GM19324 (cell line): ENCODE results near the gene TBX10.
"Not testable (repeated sequence)": the region's sequence is repeated elsewhere in the genome, so short reads cannot be mapped to it uniquely, and the experiment has no call there.

ENCODE experiments used
- ATAC-seq: cut with Tn5 transposase; IDR thresholded peaks from one replicate; pipeline ENCODE4 v1.9.1; 2021; ENCODE audit warnings: mild to moderate bottlenecking, moderate library complexity; ENCODE audit not compliant: unreplicated experiment, low FRiP score

Gene TBX10

DNA sequence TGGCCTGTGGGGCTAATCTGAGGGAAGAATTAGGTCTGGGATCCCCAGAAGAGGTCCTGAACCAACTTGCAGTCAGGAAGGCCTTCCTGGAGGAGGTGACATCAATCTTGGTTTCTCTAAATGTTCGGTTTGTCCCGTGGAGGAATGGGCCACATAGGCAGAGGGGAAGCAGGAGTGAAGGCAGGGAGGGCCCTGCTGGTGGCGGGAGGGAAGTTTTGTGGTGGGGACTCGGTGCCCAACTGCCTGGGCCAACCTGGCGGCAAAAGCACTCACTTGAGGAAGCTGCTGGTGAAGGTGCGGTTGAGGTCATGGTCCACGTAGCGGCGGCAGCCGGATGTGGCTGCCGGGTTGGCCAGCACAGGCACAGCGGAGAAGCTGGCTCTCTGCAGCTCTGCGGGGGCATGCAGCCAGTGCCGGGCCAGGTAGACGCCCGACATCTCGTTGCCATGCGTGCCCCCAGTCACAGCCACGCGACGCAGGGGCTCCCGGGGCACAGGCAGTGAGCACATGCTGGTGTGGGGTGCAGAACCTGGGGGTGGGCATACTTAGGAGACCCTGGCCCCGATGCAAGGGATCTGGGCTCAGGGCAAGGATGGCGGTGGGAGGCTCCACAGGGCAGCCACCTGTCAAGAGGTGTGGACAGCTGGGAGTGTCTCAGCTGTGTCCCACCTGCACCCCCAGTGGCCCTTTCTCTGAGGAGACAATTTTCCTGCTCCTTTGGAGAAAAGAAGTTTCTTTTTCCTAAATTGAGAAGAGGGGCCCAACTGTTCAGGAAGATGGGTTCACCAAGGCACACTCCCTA, 7.2 kb upstream of the TBX10 start:
- no peak for ATAC-seq

DNA sequence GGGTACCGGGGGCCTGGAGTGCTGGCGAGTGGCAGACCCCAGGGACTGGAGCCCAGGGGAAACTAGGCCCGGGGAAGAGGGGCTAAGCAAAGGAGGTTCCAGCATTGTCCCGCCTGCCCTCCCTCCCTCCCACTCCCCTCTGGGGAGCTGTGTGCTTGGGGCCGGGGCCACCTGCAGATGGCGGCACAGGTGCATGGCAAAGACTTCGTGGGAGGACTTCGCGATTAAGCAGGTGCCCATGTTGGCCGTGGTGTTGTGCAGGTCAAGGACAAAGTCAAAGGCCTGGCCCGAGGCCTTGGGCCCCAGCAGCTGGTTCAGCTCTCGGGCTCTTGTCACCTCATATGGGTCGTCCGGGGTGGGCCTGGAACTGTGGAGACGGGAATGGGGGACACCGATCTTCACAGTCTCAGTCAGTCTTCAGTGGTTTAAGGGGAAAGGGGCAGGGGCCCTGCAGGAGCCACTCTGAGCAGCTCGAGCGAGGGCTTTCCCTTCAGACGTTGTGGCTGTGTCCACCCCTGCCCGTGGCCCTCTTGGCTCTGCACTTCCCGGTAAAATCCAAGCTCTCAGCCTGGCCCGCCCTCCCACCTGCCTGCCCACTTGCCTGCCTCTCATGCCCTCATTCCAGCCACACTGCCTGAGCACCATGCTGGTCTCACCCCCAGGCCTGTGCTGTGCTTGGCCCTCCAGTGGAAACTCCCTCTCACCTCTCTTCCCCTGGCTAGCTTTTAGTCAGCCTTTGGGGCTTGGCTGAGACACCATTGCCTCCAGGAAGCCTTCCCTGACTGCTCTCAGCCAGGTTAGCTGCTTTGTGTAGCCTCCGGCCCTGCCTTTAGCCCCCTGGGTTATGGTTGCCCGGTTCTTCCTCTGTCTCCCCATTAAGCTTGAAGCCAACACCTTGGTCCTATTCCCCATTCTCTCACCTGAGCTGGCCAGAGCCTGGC, 6.2 kb upstream of the TBX10 start:
- no peak for ATAC-seq

DNA sequence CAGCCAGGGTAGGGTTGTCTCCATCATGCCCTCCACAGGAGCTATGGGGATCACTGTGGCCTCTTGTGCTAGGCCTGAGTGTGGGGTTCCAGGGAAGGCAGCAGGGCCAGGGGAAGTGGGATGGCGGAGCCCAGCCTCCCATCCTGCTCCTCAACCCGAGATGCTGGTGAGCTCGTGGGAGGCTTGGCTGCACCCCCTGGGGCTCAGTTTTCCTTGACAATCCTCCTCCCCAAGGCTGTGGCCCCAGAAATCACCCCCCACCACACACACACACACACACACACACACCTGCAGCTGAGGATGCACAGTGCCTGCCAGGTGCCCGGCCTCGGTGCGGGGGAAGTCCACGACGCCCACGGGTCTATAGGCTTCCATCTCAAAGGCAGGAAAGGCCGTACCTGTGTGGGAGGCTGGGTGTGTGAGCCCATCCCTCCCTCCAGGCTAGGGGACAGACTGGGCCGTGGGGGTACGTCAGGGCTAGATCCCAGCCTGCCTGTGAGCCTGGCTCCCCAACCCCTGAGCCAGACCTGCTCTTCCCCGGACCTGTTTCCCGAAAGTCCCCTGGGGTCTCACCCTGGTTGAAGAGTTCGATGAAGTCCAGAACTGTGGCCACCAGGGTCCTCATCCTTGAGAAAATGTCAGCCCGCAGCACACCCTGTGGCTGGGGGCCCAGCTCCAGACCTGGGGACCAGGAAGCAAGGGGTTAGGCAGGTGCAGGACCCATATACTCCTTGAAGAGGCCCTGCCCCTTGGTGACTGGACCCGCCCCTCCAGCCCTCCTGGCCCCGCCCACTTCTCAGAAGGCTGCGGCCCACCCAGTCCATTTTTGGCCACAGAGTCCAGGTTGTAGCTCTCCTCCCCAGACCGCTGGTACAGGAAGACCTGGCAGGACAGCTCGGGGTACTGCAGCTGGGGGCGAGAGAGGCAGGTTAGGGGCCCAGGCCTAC, 5.2 kb upstream of the TBX10 start:
- ATAC-seq = no peak

DNA sequence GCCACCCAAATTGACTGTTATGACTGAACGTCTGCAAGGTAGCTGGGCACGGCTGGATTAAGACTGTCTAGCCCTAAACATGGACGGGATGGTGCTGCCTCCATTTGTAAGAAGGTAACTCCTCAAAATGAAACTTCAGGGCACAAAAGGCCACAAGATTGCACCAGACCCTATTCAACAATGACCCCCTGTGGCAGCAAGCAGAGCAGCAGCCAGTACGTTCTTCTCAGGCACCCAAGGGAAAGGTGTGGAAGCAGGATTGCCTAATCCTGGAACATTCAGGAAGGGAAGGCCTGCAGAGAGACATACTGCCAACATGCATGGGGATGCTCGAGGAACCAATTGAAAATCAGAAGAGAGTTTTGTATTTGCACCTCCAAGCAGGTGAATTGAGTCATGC, 4.5 kb upstream of the TBX10 start:
- no peak for ATAC-seq

DNA sequence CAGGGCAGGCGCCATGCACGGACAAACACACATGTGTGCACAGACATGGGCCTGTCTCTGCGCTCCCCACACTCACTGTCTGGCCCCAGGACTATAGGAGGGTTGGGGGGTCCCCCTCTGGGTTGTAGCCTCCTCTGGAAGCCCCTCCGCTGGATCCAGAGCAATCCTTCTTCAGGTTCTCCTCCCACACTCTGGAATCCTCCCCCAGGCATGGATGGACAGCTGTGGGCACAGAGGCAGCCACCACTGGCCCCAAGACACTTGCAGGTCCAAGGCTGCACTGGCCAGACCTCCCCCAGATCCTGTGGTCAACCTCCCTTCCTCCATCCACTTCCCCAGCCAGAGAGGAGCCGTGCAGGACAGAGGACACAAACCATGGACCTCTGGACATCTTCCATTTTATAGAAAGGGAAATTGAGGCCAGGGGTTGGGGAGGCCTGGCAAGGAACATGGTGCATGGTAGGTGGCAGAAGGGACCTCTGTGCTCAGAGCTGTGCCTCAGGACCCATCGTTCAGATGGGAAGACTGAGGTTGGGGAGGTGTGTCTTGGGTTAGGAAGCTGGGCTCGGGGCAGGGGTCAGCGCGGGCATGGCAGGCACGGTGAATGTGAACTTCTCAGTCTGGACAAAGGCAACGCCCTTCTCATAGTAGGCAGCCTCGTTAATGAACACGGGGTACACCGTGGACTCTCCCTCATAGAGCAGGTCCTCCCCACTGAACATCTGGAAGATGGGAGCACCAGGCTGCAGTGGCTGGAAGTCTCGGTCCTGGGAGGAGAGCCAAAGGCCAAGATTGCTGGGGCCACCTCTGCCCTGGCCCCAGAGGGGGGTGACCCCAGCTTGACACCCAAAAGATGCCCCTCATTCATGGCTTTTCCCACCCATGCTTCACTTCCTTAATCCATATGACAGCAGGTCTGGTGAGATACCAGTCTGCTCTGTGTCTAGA, 2.9 kb upstream of the TBX10 start:
- no peak for ATAC-seq

DNA sequence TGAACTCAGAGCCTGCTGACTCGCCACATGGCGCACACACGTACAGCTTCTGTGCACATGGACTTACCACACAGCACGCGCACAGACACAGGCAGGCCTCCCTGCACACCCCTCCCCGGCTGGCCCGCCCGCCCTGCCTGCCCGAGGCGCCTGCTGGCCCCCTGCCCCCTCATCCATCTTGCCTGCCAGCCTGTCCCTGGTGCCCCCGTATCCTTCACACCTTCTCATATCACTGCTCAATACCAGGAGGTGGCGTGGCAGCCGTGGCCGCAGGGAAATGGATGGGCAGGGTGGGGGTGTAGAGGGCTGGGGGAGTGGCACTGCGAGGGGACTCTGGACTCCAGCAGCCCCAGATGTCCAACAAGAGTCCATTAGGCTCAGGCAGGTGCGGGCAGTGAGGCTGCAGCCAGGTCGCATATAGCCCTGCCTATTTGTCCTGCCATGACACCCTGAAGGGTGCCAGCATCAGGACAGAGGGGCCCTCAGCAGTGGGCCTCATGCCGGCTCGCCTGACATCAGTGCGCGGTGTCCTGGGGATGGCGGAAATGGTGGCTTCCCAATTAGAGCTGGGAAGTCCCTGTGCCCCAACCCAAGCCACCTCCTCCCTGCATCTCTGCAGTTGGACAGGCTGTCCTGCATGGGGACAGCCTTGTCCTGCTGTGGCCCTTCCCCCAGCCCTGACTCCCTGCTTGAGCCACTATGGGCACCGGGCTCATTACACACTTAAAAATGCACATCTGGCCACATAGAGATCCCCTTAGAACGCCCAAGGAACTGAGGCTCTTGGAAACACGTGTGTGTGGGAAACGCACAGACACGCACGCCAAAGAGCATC, 2.0 kb upstream of the TBX10 start:
- no peak for ATAC-seq

DNA sequence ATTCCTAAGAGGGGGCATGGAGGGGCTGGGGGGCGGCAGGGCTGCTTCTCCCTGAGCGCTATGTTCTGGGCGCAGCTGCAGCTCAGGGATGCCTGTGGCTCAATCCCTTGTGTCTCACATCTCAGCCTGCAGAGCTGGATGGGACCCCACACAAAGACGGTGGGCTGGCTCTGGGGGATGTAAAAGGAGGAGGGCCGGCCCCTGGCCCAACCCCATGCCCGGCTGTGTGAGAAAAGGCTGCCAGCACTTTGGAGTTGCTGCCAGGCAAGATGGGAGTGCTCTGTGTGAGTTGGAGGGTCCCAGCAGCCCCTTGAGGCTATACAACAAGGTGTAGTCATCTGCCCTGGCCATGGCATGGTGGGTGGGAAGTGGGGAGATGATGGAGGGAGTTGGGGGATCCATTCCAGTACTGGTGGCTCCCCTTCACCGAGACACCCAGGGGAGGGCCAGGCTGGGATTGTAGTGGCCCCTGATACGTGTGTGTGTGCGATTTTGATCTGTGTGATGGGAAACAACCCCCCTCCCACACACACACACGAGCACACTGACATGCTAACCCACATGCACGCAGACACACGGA, 1.3 kb upstream of the TBX10 start:
- no peak for ATAC-seq

DNA sequence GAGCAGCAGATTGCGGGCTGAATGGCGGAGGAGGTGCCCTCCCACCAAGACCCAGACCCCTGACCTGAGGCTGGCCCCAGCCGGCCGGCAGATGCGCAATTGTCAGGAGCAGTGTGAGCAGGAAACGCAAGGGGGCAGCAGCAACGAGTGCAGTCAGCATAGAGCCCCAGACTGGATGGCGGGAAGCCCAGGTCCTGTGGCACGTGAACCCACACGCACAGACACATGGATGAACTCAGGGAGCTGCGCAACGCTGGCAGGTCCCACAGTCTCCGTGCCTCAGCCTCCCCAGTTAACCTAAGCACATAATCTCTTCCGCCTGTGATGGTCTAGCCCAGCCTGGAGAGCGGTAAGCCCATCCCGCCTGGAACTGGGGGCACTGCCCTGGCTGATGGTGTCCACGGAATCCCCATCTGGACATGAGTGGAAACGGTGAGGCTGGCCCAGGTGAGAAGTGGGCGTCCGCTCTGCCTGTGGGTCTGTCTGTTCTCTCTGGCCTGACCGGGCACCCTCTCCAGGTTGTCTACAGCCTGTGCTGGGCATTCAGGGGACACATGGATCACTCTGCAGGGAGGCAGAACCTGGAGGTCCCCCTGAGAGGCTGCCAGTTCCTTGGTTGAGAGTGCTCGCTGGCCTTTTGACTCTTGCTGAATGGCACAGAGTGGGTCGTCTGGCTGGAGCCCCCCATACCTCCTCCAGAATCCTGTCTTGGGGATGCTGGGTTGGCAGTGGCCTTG, 626 bp upstream of the TBX10 start:
- ATAC-seq = no peak

DNA sequence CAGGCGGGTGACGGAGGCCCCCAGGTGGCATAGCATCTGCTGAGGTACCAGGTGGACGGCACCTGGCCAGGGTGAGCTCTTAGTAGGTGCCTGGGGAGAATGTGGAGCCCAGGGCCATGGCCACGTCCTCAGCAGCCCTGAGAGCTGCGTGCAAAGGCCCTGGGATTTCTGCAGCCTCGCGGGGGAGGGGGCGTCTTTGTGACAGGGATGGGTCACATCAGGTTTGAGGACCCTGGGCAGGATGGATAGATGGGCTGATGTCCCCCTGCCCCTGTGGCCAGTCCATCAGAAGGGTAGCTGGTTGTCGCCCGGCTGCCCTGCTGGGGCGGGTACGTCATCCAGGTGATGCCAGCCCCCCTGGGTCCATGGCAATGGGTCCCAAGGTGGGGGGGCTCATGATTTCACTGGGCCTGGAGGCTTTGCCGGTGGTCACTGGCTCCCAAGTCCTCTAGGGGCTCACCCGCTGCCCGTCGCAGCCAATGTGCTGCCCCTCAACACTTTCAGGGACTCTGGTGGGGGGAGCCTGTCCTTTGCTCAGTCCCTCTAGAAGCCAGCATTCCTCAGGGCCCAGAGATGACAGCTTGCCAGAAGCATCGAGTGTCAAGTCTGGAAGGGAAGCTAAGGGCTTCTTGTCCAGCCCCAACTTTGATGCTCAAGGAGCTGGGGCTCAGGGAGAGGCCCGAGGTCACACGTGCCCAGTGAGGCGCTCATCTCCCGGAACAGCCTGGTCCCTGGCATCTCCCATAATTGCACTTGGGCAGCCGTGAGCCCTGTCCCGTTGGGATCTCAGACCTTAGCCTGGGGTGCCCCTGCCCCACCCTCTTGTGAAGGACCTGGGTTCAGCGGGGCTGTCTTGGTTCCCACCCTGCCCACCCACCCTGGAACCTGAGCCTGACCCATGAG, 777 bp downstream of the TBX10 start:
- no peak for ATAC-seq

DNA sequence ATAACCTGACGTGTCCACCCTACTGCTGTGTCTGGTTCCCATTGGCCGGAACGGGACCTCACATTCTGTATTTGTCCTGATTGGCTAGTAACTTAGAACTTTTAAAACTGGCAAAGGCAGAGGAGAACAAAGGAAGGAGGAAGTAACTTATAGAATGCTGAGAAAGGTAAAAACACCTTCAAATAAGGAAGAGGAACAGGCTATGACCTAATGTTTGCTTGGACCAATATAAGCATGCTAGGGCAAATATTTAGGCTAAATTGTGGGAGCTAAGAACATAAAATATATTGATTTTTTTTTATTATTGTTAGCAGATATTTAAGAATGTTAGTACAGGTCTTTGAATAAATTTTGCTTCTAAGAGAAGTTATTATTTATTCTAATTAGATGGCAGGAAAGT, 2.1 kb downstream of the TBX10 start:
- ATAC-seq = not testable (repeated sequence)

DNA sequence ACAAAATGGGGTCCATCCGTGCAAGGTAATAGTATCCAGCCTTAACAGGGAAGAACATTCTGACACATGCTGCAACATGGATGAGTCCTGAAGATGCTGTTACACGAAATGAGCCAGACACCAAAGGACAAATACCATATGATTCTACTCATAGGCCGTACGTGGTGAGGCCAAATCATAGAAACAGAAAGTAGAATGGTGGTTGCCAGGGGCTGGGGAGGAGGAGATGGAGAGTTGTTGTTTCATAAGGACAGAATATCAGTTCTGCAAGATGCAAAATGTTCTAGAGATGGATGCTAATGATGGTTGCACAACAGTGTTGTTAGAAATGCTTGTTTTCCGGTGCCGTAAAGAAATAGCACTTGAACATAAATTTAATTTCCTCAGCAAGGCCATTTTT, 2.6 kb downstream of the TBX10 start:
- ATAC-seq = no peak

DNA sequence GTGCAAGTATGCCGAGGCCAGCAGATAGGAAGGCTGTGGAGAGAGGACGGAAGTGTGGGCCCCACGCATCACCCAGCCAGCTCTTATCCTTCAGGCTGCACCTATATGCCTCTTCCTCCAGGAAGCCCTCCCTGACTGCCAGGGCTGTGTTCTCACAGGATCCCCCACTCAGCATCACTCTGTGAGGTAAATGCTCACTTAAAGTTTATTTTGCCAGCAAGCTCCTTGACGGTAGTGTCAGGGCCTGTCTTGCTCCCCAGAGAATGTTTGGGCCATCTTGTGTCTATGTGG, 4.4 kb downstream of the TBX10 start:
- ATAC-seq = no peak

DNA sequence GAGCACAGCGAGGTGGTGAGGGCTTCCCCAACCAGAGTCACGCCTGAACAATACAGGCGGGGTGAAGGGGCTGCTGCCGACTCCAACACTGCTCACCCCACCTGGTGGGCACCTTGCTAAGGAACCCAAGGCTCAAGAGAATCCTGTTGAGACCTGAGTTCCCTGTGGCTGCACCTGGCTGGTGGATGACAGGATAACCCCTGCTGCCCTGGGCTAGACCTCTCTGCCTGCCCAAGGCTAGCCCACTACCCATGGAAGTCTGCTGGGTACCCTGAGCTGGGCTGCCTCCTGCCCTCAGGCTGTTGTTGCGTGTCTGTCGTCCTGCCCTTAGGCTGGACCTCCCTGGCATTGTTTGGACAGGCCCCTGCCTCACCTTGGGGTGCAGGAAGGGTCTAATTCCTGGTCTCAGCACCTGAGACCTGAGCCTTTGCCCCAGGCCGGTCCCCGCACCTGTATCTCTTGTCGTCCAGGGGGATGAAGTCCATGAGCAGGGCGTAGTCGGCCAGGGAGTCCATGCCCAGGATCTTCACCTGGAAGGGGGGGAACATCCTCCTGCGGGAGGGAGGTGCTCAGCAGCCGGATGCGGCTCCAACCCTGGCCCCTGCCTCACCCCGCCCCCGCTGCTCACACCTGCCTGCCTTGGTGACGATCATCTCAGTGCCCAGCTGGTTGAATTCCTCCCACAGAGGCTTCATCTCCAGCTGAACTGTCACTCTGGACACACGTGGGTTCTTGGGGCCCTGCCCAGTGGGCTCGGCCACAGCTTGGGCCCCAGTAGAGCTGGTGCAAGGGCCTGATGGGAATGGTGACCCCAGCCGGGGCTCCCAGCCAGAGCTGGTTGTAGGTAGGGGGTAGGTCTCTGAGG, 5.0 kb downstream of the TBX10 start:
- no peak for ATAC-seq

DNA sequence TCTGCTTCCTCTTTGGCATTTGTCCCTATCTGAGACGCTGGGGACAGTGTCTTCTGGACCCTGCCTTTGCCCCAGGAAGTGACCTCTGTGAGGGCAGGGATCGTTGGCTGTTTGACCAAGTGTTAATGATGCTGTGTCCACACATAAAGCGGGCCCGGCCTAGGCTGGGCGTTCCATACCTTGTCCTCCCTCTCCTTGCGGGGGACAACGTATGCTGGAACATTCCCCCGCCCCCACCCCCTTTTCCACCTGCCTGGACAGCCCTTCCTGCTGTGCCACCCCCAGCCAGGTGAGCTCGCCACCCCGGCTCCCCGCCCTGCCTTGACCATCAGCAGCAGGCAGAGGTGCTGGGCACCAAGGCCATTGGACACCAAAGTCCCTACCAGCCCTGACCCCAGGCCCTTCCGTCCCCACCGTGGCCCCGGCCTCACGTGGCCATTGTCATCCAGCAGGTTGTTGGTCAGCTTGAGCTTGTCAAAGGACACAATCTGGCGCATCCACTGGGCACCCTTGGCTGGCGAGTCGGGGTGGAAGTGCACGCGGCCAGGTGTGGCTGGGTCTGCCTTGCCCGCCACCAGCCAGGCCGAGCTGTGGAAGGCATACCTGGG, 5.7 kb downstream of the TBX10 start:
- no peak for ATAC-seq

DNA sequence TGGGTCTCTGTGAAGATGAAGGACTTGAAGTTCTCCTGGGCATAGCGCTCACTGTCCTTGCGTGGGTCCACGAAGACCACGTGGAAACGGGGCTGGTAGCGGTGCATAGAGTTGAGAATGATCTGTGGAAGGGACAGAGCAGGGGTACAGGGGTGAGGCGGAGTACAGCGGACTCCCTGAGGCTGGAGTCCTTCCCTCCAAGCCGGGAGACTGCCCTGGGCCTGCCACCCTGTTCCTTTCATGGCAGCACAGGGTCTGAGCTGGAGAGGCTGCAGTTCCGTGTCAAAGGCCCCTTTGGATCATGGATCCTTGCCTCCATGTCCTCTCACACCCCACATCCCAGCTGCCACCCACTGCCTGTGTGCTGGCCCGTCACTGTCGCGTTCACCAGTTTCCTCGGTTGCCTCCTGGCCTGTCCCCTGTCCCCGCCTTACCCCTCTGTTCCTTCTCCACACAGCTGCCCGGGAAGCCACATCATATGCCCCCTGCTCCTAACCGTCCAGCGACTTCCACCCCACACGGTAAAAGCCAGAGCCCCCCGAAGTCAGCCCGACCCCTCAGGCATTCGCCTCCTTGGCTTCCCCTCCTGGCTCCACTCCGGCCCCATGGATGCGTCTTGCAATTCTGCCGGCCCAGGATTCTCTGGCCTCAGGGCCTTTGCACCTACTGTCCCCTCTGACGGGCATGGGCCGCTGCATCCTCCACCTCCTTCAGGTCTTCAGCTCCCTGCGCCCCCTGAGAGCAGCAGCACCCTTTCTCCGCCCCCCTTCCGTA, 6.4 kb downstream of the TBX10 start:
- ATAC-seq = no peak
